Breast epithelium (tissue), 4 donors: ENCODE results near the gene GSK3A. TPM values are rescaled to one million over a fixed set of nuclear protein-coding genes. Genes with fewer than 3 reads are reported as not detected.

Experiments
- DNase-seq, 2 donors: peaks; one replicate each; pipeline ENCODE4 v3.0.0-alpha.2; 2019; ENCODE audit warnings: low spot score in 2 of 2
- H3K27ac ChIP-seq, 2 donors: fragments of 200-600 bp; sonication (generic) in 1 of 2; one replicate each; pipeline ENCODE4 v1.5.1; 2016 to 2019; ENCODE audit warnings: mild to moderate bottlenecking in 1 of 2
- H3K27me3 ChIP-seq, 2 donors: fragments of 200-600 bp; sonication (generic) in 1 of 2; one replicate each; pipeline versions ENCODE4 v1.5.1 to v1.6.0; 2017 to 2019; ENCODE audit warnings: control low read depth in 1 of 2, mild to moderate bottlenecking in 1 of 2
- H3K36me3 ChIP-seq: fragments of 200-600 bp; one replicate; pipeline ENCODE4 v1.5.1; 2019
- H3K4me1 ChIP-seq, 2 donors: fragments of 200-600 bp; sonication (generic); one replicate each; pipeline ENCODE4 v1.5.1; 2016 to 2019; ENCODE audit warnings: control low read depth in 1 of 2
- H3K4me3 ChIP-seq, 3 donors: fragments of 200-600 bp; sonication (generic); 1 replicate in 2 of 3; 2 replicates in 1 of 3; pipeline ENCODE4 v1.5.1; 2016 to 2019; ENCODE audit warnings: mild to moderate bottlenecking in 3 of 3, moderate library complexity in 2 of 3
- H3K9me3 ChIP-seq, 2 donors: fragments of 200-600 bp; sonication (generic) in 1 of 2; one replicate each; pipeline ENCODE4 v1.5.1; 2016 to 2019; ENCODE audit warnings: control low read depth in 1 of 2
- POLR2A ChIP-seq: fragments of 450-650 bp; IDR thresholded peaks from one replicate; pipeline ENCODE4 v1.6.1; 2016; ENCODE audit warnings: antibody characterized with exemption, mild to moderate bottlenecking, moderate library complexity
- POLR2AphosphoS5 ChIP-seq, 3 donors: sonication (generic); formaldehyde crosslinking; IDR thresholded peaks; one replicate each; pipeline ENCODE4 v1.6.1; 2017; ENCODE audit warnings: antibody characterized with exemption in 3 of 3
- intact Hi-C: fragments of 100-400 bp; cut with DNase I; formaldehyde crosslinking; loops from one replicate; pipeline ENCODE4 v1.15.1; 2023; ENCODE audit warnings: low total_unique reads
- total RNA-seq, 3 donors: library from RNA; depleted of rRNA; stranded (reverse); fragments of >200 nt; gene quantifications; one replicate each; pipeline ENCODE4 v1.1.0, GENCODE V29; 2016
- TF ChIP-seq, protein P1 (sequence below), 3 donors: fragments of 450-650 bp; IDR thresholded peaks; one replicate each; pipeline ENCODE4 v1.5.1; 2016 to 2017; ENCODE audit warnings: antibody characterized with exemption in 3 of 3, mild to moderate bottlenecking in 3 of 3, moderate library complexity in 3 of 3

GSK3A gene
- total RNA-seq, 3 donors from 2014 or later: 18.7 to 22.1 (median 19.8) TPM

DNA sequence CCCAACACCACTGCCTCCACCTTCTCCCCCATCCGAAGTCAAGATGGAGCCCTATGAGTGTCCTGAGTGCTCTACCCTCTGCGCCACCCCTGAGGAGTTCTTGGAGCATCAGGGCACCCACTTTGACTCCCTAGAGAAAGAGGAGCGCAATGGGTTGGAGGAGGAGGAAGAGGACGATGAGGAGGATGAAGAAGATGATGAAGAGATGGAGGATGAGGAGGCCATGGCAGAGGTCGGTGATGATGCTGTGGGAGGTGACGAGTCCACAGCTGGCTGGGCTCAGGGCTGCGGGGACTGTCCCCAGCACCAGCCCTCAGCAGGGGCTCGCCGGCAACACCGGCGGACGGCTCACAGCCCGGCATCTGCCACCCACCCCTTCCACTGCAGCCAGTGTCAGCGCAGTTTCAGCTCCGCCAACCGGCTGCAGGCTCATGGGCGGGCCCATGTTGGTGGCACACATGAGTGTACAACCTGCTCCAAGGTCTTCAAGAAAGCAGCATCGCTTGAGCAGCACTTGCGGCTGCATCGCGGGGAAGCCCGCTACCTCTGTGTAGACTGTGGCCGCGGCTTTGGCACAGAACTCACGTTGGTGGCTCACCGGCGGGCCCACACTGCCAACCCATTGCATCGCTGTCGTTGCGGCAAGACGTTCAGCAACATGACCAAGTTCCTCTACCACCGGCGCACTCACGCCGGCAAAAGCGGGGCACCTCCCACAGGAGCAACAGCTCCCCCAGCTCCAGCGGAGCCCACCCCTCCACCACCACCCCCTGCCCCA lies 17.3 kb downstream of the GSK3A start:
- Histone ChIP-seq H3K36me3 (peaks cover 10% of the 10 kb centered on the region), H3K27ac (no peak overlapping the region), H3K27me3 (no peaks in the 10 kb centered on the region), H3K4me3 (no peak overlapping the region), H3K4me1 (peaks cover 0 to 14% of the 10 kb centered on the region in 2 donors), H3K9me3 (no peaks in the 10 kb centered on the region)
- intact Hi-C loops: no loop called here
- DNase-seq: no peak
- TF ChIP-seq, protein P1, sequence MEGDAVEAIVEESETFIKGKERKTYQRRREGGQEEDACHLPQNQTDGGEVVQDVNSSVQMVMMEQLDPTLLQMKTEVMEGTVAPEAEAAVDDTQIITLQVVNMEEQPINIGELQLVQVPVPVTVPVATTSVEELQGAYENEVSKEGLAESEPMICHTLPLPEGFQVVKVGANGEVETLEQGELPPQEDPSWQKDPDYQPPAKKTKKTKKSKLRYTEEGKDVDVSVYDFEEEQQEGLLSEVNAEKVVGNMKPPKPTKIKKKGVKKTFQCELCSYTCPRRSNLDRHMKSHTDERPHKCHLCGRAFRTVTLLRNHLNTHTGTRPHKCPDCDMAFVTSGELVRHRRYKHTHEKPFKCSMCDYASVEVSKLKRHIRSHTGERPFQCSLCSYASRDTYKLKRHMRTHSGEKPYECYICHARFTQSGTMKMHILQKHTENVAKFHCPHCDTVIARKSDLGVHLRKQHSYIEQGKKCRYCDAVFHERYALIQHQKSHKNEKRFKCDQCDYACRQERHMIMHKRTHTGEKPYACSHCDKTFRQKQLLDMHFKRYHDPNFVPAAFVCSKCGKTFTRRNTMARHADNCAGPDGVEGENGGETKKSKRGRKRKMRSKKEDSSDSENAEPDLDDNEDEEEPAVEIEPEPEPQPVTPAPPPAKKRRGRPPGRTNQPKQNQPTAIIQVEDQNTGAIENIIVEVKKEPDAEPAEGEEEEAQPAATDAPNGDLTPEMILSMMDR (IDR thresholded peaks at IDR 0.05): no peak
- no peak for TF ChIP-seq POLR2A
- no peak for TF ChIP-seq POLR2AphosphoS5 (IDR thresholded peaks at IDR 0.05)

DNA sequence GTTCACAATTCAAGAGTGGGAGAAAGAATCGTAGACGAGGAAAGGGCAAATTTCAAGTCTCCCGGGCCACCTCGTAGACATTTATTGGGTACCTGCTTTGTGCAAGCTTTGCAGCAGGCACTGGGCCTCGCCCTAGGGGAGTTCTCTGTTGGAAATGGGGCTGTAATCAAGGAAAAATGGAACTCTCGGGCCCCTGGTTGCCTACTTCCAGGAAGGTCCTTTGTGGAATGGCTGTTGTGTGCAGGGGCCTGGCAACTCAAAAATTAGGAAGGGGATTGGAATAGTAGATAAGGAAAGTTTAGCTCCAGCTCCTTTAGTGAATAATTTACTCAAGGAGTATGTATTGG lies 21.7 kb downstream of the GSK3A start:
- DNase-seq: no peak
- Histone ChIP-seq H3K9me3 (no peaks in the 10 kb centered on the region), H3K4me1 (peaks cover 0 to 29% of the 10 kb centered on the region in 2 donors), H3K4me3 (peak overlapping the region; percentile 60 to 96 (median 70)), H3K27ac (peak overlapping the region; percentile 91 to 97), H3K27me3 (no peaks in the 10 kb centered on the region), H3K36me3 (peaks cover 10% of the 10 kb centered on the region)
- TF ChIP-seq, protein P1 (IDR thresholded peaks at IDR 0.05): no peak
- no peak for TF ChIP-seq POLR2AphosphoS5 (IDR thresholded peaks at IDR 0.05)
- no peak for TF ChIP-seq POLR2A
- intact Hi-C loops: no loop called here

DNA sequence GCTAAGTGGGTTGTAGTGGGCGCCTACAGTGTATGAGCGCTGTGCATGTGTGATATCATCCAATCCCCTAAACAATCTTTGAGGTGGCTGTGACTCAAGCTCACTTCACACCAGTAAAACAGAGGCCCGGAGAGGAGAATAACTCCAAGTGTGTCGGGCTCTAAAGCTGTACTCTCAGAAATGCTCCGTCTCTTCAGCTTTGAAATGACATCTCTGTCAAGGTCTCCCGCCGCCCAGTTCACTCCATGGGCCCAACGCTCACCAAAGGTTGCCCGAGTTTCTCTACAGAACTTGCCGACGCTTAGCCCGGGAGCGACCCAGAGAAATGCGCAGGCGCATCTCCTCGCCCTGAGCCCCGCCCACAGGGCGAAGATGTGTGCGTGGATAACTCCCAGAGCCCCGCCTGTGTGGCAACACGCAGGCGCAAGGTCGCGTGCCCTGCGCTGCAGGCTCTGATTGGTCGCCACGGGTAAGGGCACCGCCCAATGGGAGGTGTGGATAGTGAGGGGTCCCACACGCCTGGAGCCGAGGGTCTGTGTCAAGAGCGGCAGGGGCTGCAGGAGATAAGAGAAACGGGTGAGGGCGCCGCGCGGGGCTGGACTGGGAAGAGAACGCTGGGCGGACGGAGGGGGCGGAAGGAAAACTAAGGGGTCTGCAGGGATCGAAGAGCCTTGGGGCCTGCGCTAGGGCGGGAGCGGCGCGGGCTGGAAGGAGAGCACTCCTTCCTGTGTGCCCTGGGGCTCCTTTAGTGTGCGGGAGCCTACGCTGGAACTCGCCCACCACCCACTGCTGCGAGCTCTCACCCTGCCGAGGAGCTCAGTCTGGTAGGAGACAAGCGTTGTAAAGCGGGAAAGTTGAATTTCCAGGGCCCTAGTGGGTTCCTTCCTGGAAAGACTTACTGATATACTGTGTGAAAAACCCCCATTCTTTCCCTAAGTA lies 22.3 kb downstream of the GSK3A start, which contains the start of gene ZNF526:
ZNF526 (plus strand) TSS at position 501 of the 939 bp plus-strand sequence. CDS start 4,092 bp downstream, outside the sequence.
- H3K4me1 ChIP-seq: peaks cover 0 to 35% of the 10 kb centered on the region in 2 donors
- intact Hi-C loops: no loop called here
- H3K9me3 ChIP-seq: no peaks in the 10 kb centered on the region
- peaks cover 8% of the 10 kb centered on the region for H3K36me3 ChIP-seq
- H3K27me3 ChIP-seq: no peaks in the 10 kb centered on the region
- peak within 1 kb of the TSS; percentile 60 to 96 (median 70) for H3K4me3 ChIP-seq
- peak; percentile 93 to 97 for DNase-seq
- peak within 1 kb of the TSS; percentile 91 to 97 for H3K27ac ChIP-seq
- TF ChIP-seq POLR2AphosphoS5 (IDR thresholded peaks at IDR 0.05) (peak; percentile 66 to 90 (median 82)), POLR2A (no peak)
- TF ChIP-seq, protein P1 (IDR thresholded peaks at IDR 0.05): no peak

DNA sequence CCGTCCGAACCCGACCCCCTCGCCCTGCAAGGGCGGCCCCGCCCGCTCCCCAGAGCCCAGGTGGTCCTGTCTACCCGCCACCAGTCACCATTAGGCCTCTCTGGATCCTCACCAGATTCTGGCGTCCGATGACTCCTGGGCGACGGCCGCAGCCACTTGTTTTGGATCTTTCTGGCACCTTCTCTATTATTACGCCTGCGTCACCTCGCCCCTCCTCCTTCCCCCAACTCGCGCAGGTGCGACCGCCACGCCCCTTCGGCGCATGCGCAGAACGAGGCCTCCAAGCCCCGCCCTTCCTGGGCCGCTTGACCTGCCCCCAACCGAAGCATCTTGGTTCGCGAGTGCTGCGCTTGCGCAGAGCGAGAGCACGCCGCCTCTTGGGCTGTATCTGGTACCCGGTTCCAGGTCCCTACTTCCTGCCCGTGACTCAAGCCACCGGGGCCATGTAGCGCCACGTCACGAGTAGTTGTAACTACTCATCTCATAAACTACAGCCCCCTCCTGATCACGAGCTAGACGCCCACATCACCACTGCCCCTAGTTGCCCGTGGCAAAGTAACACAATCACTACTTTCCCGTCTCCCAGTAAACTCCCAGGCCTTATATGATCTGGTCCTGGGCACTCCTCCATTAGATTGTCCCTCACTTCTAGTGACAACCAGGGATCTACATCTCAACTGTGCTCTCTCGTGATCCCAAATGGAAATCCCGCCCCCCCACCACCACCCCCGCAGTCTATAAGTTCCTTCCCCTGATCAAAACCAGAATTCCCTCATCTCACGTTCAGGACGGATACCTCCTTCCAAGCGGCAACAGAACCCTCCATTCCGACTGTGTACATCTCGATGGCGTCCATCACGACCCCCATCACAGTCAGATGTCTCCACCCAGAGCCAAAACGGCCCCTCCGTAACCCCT lies 24.6 kb downstream of the GSK3A start, which contains the start of gene DEDD2:
DEDD2 (minus strand) TSS at position 158 of the 918 bp plus-strand sequence. CDS start 670 bp downstream, outside the sequence.
- TF ChIP-seq, protein P1 (IDR thresholded peaks at IDR 0.05): no peak
- TF ChIP-seq POLR2A (peak; percentile 49), POLR2AphosphoS5 (IDR thresholded peaks at IDR 0.05) (peak; percentile 24 to 88 (median 36))

More for the DNA sequence above, 24.6 kb downstream of the GSK3A start, which contains the start of gene DEDD2:
- peak; percentile 97 to 99 for DNase-seq
- Histone ChIP-seq H3K9me3 (no peaks in the 10 kb centered on the region), H3K27ac (peak within 1 kb of the TSS; percentile 91 to 97), H3K27me3 (no peaks in the 10 kb centered on the region), H3K36me3 (no peaks in the 10 kb centered on the region), H3K4me1 (peaks cover 0 to 35% of the 10 kb centered on the region in 2 donors), H3K4me3 (peak within 1 kb of the TSS; percentile 60 to 98 (median 79))
- intact Hi-C loops: no loop called here
